Left forelimb (tissue), 1 donor: ENCODE measurements around the gene NBAS.
"Not testable (repeated sequence)": the region's sequence is repeated elsewhere in the genome, so short reads cannot be mapped to it uniquely, and the experiment has no call there.

ENCODE experiments used
- DNase-seq: peaks from one replicate; pipeline ENCODE4 v3.0.0-alpha.2; 2018; ENCODE audit warnings: low spot score

Gene NBAS

DNA sequence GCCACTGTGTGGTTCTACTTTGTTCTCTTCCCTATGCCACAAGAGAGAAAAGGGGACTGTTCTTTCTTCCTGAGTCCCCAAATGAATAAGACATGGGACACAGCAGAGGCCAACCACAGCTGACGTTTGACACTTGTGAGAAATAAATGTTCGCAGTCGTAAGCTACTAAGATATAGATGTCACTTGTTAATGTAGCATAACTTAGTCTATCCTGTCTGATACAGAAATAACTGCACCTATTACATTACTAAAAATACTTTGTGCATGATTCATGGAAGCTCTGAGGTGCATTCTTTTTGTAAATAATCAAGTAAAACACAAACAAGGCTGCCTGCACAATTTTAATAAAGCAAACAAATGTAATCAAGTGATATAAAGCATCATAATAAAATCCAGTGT, 148.8 kb downstream of the NBAS start:
- DNase-seq = no peak

DNA sequence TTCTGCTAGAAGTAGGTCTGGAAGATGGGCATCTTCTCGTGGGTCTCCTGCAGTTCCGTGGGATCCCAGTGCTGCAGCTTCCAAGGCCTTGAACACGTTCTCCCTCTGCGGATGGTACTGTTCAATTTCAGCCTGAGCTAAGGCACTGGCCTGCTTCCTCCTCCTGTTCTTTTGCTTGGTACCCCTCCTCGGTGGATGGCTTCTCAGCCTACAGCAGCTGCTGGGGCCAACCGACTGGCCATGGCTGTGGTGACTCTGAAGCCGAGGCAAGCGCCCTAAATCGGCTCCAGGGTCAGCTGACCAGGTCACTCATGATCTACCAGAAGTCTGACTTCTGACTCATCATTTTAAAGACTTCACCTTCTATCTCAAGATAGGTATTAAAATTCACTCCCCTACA, 150.2 kb downstream of the NBAS start:
- DNase-seq = no peak

DNA sequence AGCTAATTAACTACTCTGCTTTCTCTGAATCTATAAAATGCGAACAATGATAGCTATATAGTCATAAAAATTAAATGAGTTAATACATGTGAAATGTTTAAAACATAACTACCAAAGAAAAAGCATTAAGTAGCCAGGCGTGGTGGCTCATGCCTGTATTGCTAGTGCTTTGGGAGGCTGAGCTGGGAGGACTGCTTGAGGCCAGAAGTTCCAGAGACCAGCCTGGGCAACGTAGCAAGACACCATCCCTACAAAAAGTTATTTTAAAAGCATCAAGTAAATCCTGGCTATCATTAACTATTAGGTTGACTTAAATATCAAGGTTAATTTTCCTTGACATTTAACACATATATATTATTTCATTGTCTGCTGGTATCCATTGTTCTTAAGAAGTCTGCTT, 152.4 kb downstream of the NBAS start:
- no peak for DNase-seq

GRCh38 chr2:15407666-15408065, 153.5 kb downstream of the NBAS start:
- no peak for DNase-seq

DNA sequence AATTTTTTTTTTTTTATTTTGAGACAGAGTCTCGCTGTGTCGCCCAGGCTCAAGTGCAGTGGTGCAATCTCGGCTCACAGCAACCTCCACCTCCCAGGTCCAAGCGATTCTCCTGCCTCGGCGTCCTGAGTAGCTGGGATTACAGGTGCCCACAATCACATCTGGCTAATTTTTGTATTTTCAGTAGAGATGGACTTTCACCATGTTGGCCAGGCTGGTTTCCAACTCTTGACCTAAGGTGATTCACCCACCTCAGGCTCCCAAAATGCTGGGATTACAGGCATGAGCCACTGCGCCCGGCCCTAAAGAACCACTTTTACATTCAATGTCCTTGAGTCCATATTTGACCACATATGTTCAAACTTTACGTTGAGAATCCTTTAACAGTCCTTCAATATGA, 156.6 kb downstream of the NBAS start:
- DNase-seq = not testable (repeated sequence)

- no peak for DNase-seq
These were observed 160.8 kb downstream of the NBAS start for GRCh38 chr2:15400240-15400826.

DNA sequence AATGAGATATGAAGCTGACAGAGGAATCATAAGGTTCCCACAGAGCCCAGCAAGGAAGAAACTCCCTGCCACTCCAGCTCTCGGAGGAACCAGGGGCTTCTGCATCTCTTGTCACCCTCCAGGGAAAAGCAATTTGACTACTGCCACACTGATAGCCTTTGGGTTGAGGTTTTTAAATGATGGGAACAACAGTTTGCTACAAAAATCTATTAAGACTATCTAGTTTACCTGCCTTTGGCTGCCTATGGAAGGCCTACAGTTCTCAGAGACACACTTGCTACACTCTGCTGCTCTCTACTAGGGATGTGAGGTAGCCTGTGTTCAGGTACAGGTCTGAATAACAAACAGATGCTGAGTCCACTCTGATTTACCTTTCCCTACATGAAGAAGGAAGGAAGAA, 161.9 kb downstream of the NBAS start:
- no peak for DNase-seq

DNA sequence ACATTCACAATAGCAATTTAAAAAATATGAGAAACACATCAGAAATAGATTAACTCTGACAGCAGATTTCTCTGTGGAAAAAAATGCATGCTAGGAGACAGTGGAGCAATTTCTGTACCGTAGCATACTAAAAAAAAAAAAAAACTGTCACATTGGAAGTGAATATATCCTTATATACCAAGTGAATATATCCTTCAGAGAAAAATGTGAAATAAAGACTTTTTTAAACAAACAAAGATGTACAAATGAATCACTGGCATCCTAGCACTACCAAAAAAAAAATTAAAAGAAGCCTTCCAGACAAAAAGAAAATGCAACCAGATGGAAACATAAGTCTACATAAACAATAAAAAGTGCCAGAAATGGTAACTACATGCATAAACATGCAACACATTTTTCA, 169.4 kb downstream of the NBAS start:
- DNase-seq = no peak

GRCh38 chr2:15389895-15390294, 171.2 kb downstream of the NBAS start:
- no peak for DNase-seq

DNA sequence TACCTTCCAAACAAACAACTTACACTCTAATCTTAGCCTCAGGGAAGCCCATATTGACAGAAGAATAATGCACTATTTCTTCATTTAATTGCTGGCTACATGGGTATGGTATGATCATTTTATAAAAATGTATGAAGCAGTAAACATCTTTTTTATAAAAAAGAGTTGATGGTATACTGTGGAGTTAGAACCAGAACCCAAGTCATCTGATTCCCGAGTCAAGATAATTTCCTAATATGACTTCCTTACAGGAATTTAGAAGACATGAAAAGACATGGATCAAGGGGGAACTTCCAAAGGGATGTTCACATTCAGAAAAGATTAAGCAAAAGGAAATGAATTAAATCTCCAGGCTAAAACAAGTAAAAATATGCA, 171.8 kb downstream of the NBAS start:
- no peak for DNase-seq

DNA sequence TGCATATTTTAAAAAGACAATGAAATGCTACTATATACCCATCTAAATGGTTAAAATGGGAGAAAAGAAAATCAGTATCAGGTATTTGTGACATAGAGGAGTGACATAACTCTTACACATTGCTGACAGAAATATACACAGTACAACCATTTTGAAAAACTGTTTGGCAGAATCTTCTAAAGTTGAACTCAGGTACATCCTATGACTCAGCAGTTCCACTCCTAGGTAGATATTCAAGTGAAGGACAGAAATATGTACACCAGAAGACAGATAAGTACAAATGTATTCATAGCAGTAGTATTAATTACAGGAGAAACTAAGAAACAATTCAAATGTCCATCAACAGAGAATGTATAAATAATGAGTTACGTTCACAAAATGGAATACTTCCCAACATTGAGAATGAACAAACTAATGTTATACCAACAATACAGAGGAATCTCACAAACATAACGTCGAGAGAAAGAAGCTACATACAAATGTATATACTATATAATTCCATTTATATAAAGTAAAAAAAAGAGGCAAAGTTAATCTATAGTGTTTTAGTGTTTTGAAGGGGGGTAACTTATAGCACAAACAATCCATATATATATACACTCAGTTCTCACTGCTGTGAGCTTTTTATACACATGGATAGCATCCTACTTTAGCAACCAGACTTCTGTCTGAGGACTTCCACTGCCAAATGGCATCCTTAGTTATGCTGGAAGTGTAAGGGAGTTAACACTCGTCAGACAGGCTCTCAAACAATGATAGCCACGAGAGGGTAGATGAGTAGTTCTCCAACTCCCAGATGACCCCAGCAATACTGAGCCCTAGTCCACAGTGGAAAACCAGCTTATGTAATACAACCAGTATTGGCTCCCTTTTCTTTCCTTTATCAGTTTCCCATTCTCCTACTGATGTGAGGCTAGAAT, 172.5 kb downstream of the NBAS start:
- DNase-seq = no peak

GRCh38 chr2:15385184-15385583, 175.9 kb downstream of the NBAS start:
- DNase-seq = no peak

DNA sequence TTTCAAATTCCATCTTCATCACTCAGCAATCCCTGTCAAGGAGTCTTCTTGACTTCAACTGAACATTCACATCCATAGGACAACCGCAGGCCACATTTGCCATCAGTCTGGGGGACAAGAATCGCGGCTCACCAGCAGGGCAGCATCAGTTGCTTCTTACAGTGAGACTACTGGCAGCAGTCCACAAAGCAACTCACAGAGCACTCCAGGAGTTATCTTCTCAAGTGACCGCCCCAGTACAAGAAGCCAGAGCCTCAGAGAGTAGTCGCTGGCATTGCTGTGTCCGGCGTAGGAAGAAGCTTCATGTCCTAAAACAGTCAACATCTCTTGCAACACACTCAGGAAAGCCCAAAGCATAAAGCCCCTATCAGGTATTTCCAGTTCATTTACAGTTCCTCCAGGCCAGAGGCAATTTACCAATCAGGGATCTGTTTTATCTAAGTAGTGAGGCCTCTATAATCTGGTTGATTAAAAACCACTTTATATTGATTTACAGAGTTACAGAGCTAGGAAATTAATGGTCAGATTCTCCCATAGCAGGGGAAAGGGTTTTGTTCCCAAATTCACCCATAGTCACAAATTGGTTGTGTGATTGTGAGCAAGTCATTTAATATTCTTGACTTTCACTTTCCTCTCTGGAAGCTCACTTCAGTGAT, 177.3 kb downstream of the NBAS start:
- no peak for DNase-seq

DNA sequence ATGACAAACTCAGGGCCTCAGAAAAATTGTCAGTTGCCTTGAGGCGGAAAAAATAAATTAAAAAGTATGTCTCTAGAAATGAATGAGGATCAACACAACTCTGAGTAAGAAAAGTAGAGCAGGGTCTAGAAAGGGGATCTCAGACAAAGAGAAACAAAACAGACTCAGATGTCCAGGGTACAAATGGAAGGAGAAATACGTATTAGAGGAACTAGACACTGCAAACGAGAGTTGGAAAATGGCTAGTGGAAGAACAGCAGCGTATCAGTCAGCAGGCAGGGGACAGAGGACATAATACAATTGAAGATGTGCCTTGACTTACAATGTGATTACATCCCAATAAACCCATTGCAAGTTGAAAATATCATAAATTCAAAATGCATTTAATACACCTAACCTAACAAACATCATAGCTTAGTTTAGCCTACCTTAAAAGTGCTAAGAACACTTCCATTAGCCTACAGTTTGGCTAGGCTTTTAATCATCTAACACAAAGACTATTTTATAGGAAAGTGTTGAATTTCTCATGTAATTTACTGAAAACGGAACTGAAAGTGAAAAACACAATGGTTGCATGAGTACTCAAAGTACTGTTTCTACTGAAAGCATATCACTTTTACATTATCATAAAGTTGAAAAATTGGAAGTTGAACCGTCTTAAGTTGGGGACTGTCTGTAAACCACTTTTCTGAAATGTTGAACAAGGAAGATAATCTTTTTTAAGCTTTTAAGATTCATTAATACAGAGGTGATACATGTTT, 182.8 kb downstream of the NBAS start:
- DNase-seq = no peak

GRCh38 chr2:15377202-15377601, 183.9 kb downstream of the NBAS start:
- DNase-seq = no peak

DNA sequence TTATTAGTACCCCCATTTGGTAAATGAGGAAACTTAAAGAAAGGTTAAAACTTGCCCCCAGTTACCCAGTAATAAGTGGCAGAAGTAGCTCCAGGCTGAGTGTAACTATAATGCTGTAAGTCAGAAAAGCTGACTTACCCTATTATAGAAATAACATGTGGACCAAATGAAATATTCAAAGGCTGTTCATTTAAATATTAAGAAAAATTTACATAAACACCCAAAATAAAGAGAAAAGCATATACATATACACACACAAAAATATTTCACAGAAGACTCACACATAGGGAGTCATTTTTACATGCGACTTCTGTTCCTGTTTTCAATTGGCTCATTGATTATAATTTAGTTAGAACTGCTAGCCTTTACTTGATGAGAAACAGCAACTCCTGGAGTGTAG, 189.1 kb downstream of the NBAS start:
- DNase-seq = no peak

DNA sequence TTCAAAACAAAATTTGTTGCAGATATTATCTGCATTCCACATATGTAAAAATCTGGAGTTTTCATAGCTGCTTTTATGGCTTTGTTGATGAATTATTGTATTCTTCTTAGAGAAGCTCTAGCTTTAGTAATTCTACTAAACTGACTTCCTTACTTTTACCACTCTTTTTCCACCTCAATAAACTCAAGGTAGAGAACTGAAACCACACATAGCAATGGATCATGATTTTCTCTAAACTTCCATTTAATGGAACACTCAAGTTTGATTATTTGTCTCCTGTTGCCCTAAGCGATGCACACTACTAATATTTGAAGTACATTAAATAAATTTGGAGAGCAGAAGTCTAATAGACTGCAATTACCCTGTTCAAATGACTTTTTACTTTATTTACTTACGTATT, 192.0 kb downstream of the NBAS start:
- DNase-seq = no peak

DNA sequence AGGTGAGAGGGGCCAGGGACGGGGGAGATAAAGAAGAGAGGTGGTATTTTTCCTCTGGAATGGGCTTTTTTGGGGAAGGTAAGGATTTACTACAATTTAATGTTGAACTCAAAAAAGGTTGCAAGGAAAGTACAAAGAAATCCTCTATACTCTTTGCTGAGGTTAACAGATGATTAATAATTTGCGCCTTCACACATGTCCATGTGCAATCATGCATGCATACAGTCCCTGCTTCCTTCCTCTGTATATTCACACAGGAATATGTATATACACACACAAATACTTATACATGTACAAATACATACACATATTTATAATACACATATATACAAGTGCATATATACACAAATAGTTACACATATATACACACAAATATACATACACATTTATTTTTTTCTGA, 193.4 kb downstream of the NBAS start:
- DNase-seq = no peak

DNA sequence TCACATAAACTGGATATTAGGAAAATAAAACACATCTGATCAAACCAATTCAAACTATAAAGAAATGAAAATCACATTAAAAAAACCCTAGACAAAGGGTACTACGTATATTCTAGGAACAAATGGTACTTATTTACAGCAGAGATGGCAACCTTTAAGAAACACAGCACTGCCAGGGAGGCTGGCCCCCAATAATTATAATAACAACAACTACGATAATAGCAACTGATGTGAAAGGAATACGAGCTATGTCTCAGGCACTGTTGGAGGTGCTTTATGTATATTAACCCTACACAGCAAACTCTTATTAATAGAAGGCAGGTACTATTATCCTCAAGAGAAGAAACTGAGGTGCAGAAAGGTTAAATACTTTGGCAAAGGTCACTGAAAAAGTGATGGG, 193.9 kb downstream of the NBAS start:
- no peak for DNase-seq

DNA sequence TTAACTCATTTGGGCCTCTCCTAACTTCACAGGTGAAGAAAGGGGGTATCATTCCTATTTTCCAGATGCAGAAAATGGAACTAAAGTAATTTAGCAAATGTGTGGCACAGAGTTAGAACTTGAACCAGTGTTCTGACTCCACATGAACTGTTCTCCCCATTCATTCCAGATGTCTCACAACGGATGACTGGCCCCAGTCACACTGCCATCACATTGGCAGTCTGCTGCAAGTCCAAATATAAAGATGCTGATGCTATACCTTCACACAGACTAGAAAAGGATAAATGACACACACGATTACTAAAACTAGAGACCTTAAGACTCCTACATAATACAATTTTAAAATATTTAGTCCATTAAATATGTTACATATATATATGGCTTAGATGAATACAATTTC, 195.7 kb downstream of the NBAS start:
- DNase-seq = no peak

GRCh38 chr2:15364561-15364960, 196.6 kb downstream of the NBAS start:
- DNase-seq = no peak

DNA sequence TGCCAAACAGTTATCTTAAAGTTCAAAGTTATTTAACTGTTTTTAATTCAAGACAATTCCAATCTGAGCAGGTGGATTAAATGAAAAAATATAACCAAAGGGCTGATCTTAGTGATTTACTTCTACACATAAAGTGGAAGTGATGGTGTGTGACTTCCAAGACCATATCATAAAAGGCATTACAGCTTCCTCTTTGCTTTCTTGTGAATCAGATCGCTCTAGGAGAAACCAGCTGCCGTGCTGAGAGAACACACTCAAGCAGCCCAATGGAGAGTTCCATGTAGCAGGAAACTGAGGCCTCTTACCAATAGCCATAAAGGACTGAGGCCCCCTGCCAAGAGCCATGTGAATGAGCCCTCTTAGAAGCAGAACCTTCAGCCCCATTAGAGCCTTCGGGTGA, 197.4 kb downstream of the NBAS start:
- no peak for DNase-seq

GRCh38 chr2:15363142-15363541, 198.0 kb downstream of the NBAS start:
- DNase-seq = no peak
